ENCODE data around the gene RALGAPB. TPM values are rescaled to one million over a fixed set of nuclear protein-coding genes. Genes with fewer than 3 reads are reported as not detected.

RALGAPB gene
- total RNA-seq, 4 donors from 2014 or later = 28.1 to 42.2 (median 34.7) TPM

DNA sequence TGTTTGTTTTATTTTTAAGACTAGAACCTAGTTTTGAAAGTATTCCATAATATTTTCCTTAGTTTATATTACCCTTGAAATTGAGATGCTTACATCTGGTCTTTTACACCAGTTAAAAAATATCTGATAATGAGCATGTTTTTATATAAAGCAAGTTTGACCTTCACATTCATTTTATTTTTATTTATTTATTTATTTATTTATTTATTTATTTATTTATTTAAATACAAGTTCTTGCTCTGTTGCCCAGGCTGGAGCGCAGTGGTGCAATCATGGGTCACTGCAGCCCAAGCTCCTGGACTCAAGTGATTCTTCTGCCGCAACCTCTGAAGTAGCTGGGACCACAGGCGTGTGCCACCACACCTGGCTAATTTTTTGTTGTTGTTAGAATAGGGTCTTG is 55.5 kb downstream of the RALGAPB start:
- TF ChIP-seq, protein P1, sequence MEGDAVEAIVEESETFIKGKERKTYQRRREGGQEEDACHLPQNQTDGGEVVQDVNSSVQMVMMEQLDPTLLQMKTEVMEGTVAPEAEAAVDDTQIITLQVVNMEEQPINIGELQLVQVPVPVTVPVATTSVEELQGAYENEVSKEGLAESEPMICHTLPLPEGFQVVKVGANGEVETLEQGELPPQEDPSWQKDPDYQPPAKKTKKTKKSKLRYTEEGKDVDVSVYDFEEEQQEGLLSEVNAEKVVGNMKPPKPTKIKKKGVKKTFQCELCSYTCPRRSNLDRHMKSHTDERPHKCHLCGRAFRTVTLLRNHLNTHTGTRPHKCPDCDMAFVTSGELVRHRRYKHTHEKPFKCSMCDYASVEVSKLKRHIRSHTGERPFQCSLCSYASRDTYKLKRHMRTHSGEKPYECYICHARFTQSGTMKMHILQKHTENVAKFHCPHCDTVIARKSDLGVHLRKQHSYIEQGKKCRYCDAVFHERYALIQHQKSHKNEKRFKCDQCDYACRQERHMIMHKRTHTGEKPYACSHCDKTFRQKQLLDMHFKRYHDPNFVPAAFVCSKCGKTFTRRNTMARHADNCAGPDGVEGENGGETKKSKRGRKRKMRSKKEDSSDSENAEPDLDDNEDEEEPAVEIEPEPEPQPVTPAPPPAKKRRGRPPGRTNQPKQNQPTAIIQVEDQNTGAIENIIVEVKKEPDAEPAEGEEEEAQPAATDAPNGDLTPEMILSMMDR (IDR thresholded peaks at IDR 0.05; ENCODE audit: low read depth) = no peak

DNA sequence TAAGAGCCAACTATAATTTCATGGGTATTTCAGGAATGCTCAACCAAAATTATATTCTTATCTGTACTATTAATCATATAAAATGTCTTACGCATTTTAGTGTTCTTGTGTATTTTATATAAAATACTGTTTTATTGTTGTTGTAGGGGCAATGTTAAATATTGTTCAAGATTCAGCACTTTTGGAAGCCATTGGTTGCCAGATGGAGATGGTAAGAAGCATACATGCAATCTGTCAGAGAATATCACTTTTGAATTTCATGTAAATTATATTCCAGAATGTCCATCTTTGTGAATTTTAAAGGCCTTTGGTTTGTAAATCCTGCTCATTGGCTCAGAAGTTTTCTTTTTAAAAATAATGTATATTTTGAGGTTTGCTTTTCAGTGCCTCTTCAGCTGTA is 58.4 kb downstream of the RALGAPB start:
- TF ChIP-seq, protein P1 (IDR thresholded peaks at IDR 0.05; ENCODE audit: low read depth) = no peak

DNA sequence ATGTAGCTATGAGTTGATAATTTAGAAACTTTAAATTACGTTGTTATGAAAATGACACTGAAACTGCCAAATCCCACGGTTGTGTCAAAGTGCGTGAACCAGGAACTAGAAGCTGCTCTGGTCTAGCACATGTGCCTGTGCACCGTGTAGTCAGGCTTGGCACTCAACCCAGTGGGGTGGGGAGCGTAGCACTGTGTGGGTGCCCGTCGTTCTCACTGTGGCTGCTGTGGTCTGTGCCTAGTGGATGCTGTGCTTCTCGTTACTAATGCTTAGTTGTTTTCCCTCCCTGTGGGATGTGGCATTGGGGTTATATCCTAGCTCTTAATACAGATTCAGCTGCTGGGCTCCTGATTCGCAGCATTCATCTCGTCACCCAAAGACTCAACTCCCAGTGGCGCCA is 62.1 kb downstream of the RALGAPB start:
- TF ChIP-seq, protein P1 (IDR thresholded peaks at IDR 0.05; ENCODE audit: low read depth) = no peak

DNA sequence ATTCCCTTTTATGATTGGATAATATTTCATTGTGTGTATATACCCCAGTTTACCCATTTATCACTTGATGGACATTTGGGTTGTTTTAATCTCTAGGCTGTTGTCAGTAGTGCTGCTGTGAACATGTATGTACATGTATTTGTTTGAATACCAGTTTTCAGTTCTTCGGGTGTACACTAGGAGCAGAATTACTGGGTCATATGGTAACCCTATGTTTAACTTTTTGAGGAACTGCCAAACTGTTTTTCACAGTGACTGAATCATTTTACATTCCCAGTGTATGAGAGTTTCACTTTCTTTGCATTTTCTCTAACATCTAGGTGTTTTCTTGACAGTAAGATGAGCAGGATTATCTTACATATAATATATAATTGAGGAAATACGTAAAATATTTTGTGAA is 63.7 kb downstream of the RALGAPB start:
- TF ChIP-seq, protein P1 (IDR thresholded peaks at IDR 0.05; ENCODE audit: low read depth) = no peak

DNA sequence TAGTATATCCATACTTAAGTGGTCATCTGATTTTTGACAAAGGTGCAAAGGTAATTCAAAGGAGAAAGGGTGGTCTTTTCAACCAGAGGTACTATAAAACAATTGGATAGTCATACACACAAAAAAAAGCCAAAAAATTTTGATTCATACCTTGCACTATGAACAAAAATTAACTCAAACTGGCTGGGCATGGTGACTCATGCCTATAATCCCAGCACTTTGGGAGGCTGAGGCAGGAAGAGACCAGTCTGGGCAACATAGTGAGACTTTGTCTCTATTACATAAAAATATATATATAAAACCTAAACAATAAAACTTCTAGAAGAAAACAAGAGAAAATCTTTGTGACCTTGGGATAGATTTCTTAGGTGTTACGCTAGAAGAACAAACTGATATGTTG is 64.5 kb downstream of the RALGAPB start:
- TF ChIP-seq, protein P1 (IDR thresholded peaks at IDR 0.05; ENCODE audit: low read depth) = no peak

DNA sequence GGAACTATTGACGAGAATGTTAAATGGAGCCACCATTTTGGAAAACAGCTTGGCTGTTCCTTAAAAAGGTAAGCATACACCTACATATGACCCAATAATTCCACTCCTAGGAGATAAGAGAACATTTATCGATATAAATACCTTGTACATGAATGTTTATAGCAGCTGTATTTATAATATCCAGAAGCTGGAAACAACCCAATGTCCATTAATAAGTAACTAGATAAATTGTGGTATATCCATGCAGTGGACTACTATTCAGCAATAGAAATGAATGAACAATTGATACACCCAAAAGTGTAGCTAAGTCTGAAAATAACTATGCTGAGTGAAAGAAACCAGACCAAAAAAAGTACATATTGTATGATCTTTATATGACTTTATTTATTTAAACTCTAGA is 66.1 kb downstream of the RALGAPB start:
- TF ChIP-seq, protein P1 (IDR thresholded peaks at IDR 0.05; ENCODE audit: low read depth) = no peak

DNA sequence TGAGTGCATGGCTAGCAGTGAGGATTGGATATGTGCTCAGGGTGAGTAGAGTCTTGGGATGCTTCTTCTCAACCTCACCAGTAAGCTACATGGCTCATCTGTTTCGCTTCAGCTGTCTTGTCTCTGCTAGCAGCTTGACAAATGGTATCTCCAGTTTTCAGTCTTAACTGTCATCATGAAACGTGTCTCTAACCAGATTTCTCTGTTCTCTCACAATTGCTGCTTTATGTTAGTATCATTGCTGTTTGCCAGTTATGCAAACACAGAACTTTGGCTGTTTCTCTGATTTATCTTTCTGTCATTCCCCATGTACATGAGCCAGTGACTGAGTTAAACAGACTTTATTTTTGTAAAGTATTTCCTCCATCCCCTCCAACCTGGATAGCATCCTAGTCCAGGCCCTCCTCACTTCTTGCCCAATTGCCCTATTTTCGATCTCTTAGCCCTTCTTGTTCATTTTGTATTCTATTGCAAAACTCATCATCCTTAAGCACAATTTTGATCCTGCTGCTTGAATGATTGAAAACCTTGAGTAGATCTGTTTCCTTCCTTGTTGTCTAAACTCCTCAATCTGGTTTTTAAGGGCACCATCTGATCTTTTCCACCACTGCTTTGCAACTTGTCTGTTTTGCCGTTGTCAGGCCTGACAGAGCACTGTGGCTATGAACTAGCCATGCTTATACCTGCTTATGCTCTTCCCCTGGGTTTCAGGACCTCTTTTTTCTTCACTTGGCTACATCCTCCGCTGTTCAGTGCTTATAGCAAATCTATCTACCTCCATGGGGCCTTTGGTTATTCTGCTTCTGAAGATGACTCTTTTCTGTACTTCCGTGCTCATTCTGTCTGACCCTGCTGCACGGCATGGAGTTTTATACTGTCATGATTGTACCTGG is 70.6 kb downstream of the RALGAPB start:
- TF ChIP-seq, protein P1 (IDR thresholded peaks at IDR 0.05; ENCODE audit: low read depth) = no peak

Data from subcutaneous adipose tissue (tissue), 4 donors.